Breast epithelium (tissue), 4 donors: ENCODE data around the gene TNF. TPM values are rescaled to one million over a fixed set of nuclear protein-coding genes. Genes with fewer than 3 reads are reported as not detected.

ENCODE experiments used
- DNase-seq, 2 donors: peaks; one replicate each; pipeline ENCODE4 v3.0.0-alpha.2; 2019; ENCODE audit warnings: low spot score in 2 of 2
- H3K27ac ChIP-seq, 2 donors: fragments of 200-600 bp; sonication (generic) in 1 of 2; one replicate each; pipeline ENCODE4 v1.5.1; 2016 to 2019; ENCODE audit warnings: mild to moderate bottlenecking in 1 of 2
- H3K27me3 ChIP-seq, 2 donors: fragments of 200-600 bp; sonication (generic) in 1 of 2; one replicate each; pipeline versions ENCODE4 v1.5.1 to v1.6.0; 2017 to 2019; ENCODE audit warnings: control low read depth in 1 of 2, mild to moderate bottlenecking in 1 of 2
- H3K36me3 ChIP-seq: fragments of 200-600 bp; one replicate; pipeline ENCODE4 v1.5.1; 2019
- H3K4me1 ChIP-seq, 2 donors: fragments of 200-600 bp; sonication (generic); one replicate each; pipeline ENCODE4 v1.5.1; 2016 to 2019; ENCODE audit warnings: control low read depth in 1 of 2
- H3K4me3 ChIP-seq, 3 donors: fragments of 200-600 bp; sonication (generic); 1 replicate in 2 of 3; 2 replicates in 1 of 3; pipeline ENCODE4 v1.5.1; 2016 to 2019; ENCODE audit warnings: mild to moderate bottlenecking in 3 of 3, moderate library complexity in 2 of 3
- H3K9me3 ChIP-seq, 2 donors: fragments of 200-600 bp; sonication (generic) in 1 of 2; one replicate each; pipeline ENCODE4 v1.5.1; 2016 to 2019; ENCODE audit warnings: control low read depth in 1 of 2
- CTCF ChIP-seq, 3 donors: fragments of 450-650 bp; IDR thresholded peaks; one replicate each; pipeline ENCODE4 v1.5.1; 2016 to 2017; ENCODE audit warnings: antibody characterized with exemption in 3 of 3, mild to moderate bottlenecking in 3 of 3, moderate library complexity in 3 of 3
- POLR2A ChIP-seq: fragments of 450-650 bp; IDR thresholded peaks from one replicate; pipeline ENCODE4 v1.6.1; 2016; ENCODE audit warnings: antibody characterized with exemption, mild to moderate bottlenecking, moderate library complexity
- POLR2AphosphoS5 ChIP-seq, 3 donors: sonication (generic); formaldehyde crosslinking; IDR thresholded peaks; one replicate each; pipeline ENCODE4 v1.6.1; 2017; ENCODE audit warnings: antibody characterized with exemption in 3 of 3
- intact Hi-C: fragments of 100-400 bp; cut with DNase I; formaldehyde crosslinking; loops from one replicate; pipeline ENCODE4 v1.15.1; 2023; ENCODE audit warnings: low total_unique reads
- total RNA-seq, 3 donors: library from RNA; depleted of rRNA; stranded (reverse); fragments of >200 nt; gene quantifications; one replicate each; pipeline ENCODE4 v1.1.0, GENCODE V29; 2016

Gene TNF
- total RNA-seq, 3 donors from 2014 or later, result 0.33 to 0.73 TPM; not detected in 1

- TF ChIP-seq CTCF (IDR thresholded peaks at IDR 0.05) (no peak), POLR2AphosphoS5 (IDR thresholded peaks at IDR 0.05) (no peak)
- DNase-seq, result no peak
- intact Hi-C loops, result no loop called here
- no peaks in the 10 kb centered on the region for H3K27me3 ChIP-seq
- peaks cover 26% of the 10 kb centered on the region for H3K36me3 ChIP-seq
- H3K27ac ChIP-seq, result no peak overlapping the region
- no peaks in the 10 kb centered on the region for H3K9me3 ChIP-seq
- H3K4me3 ChIP-seq, result no peak overlapping the region
- H3K4me1 ChIP-seq, result no peaks in the 10 kb centered on the region
These were observed 42.5 kb upstream of the TNF start for GRCh38 chr6:31532644-31533454.

- Histone ChIP-seq H3K4me1 (no peaks in the 10 kb centered on the region), H3K4me3 (no peak overlapping the region), H3K9me3 (no peaks in the 10 kb centered on the region), H3K27me3 (no peaks in the 10 kb centered on the region), H3K27ac (no peak overlapping the region), H3K36me3 (peaks cover 26% of the 10 kb centered on the region)
- no peak for DNase-seq
- TF ChIP-seq POLR2A (no peak), CTCF (IDR thresholded peaks at IDR 0.05) (no peak), POLR2AphosphoS5 (IDR thresholded peaks at IDR 0.05) (no peak)
- intact Hi-C loops, result no loop called here
These were observed 41.9 kb upstream of the TNF start for GRCh38 chr6:31533455-31533841.

GRCh38 chr6:31534011-31534410, 41.4 kb upstream of the TNF start:
- no peak for TF ChIP-seq POLR2AphosphoS5 (IDR thresholded peaks at IDR 0.05)
- no peak for TF ChIP-seq POLR2A
- no peak for TF ChIP-seq CTCF (IDR thresholded peaks at IDR 0.05)
- Histone ChIP-seq H3K4me3 (no peak overlapping the region), H3K36me3 (peaks cover 26% of the 10 kb centered on the region), H3K9me3 (no peaks in the 10 kb centered on the region), H3K4me1 (peaks cover 2 to 3% of the 10 kb centered on the region in 2 donors), H3K27ac (no peak overlapping the region), H3K27me3 (no peaks in the 10 kb centered on the region)
- no peak for DNase-seq
- intact Hi-C loops, result no loop called here

- intact Hi-C loops, result no loop called here
- Histone ChIP-seq H3K4me3 (no peak overlapping the region), H3K36me3 (peaks cover 26% of the 10 kb centered on the region), H3K27ac (no peak overlapping the region), H3K9me3 (no peaks in the 10 kb centered on the region), H3K4me1 (peaks cover 7 to 8% of the 10 kb centered on the region in 2 donors), H3K27me3 (no peaks in the 10 kb centered on the region)
- no peak for TF ChIP-seq POLR2AphosphoS5 (IDR thresholded peaks at IDR 0.05)
- no peak for DNase-seq
These were observed 40.8 kb upstream of the TNF start for GRCh38 chr6:31534521-31535040.

GRCh38 chr6:31535538-31536324, 39.6 kb upstream of the TNF start:
- H3K4me3 ChIP-seq, result no peak overlapping the region
- DNase-seq, result no peak
- TF ChIP-seq CTCF (IDR thresholded peaks at IDR 0.05) (no peak), POLR2AphosphoS5 (IDR thresholded peaks at IDR 0.05) (no peak), POLR2A (no peak)
- no peak overlapping the region for H3K27ac ChIP-seq
- no peaks in the 10 kb centered on the region for H3K9me3 ChIP-seq
- intact Hi-C loops, result no loop called here
- H3K36me3 ChIP-seq, result peaks cover 26% of the 10 kb centered on the region
- H3K27me3 ChIP-seq, result no peaks in the 10 kb centered on the region
- H3K4me1 ChIP-seq, result peaks cover 11 to 17% of the 10 kb centered on the region in 2 donors
